GM12864 (cell line): ENCODE results near the gene SORBS1.

Experiments used
- DNase-seq: peaks from one replicate; pipeline ENCODE4 v3.0.0-alpha.2; 2011; ENCODE audit warnings: low read depth
- H3K4me3 ChIP-seq: 2 replicates; pipeline ENCODE4 v1.5.1; 2011; ENCODE audit warnings: mild to moderate bottlenecking, low read depth, low read length, control low read depth
- TF ChIP-seq, protein P1 (sequence below): IDR thresholded peaks from 2 replicates; pipeline ENCODE4 v1.5.1; 2011; ENCODE audit warnings: low read depth, mild to moderate bottlenecking, moderate library complexity, low read length, control low read depth, inconsistent platforms; ENCODE audit errors: missing control alignments

Gene SORBS1

DNA sequence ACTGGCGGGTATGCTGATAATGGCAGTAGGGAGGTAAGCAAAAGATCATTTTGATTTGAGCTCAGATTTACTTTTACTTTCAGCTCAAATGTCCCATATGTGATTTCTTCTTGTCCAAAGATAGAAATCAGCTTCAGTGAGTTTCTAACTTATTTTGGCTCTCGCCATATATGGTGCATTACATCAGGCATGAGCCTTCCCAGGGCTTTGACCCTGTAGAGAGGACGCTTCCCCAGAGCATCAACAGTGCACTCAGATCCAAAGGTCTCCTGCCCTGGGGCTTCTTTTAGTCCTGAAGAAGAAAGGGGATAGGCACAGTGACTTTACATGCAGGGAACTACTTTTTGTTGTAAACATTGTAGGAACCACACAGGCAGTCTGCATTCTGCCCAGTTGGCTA, 141.8 kb downstream of the SORBS1 start:
- DNase-seq, result no peak
- TF ChIP-seq, protein P1, sequence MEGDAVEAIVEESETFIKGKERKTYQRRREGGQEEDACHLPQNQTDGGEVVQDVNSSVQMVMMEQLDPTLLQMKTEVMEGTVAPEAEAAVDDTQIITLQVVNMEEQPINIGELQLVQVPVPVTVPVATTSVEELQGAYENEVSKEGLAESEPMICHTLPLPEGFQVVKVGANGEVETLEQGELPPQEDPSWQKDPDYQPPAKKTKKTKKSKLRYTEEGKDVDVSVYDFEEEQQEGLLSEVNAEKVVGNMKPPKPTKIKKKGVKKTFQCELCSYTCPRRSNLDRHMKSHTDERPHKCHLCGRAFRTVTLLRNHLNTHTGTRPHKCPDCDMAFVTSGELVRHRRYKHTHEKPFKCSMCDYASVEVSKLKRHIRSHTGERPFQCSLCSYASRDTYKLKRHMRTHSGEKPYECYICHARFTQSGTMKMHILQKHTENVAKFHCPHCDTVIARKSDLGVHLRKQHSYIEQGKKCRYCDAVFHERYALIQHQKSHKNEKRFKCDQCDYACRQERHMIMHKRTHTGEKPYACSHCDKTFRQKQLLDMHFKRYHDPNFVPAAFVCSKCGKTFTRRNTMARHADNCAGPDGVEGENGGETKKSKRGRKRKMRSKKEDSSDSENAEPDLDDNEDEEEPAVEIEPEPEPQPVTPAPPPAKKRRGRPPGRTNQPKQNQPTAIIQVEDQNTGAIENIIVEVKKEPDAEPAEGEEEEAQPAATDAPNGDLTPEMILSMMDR, result no peak
- no peak overlapping the region for H3K4me3 ChIP-seq

DNA sequence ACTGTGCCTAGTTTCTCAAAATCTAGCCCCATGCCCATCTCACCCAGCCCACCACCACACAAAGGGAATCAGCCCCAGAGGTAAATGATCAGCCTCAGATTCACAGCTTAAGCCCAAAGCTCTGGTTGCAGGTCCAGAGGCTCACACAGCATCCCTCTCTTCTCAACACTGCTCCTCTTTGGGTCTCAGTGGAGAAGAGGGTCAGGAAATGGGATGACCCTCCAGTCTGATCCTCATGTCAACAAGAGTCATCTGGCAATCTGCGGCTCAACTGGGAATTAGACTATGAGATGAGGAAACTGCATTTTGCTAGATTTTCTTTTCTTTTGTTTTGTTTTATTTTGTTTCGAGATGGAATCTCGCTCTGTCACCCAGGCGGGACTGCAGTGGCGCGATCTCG, 144.2 kb downstream of the SORBS1 start:
- TF ChIP-seq, protein P1, result no peak
- DNase-seq, result no peak
- H3K4me3 ChIP-seq, result no peak overlapping the region

DNA sequence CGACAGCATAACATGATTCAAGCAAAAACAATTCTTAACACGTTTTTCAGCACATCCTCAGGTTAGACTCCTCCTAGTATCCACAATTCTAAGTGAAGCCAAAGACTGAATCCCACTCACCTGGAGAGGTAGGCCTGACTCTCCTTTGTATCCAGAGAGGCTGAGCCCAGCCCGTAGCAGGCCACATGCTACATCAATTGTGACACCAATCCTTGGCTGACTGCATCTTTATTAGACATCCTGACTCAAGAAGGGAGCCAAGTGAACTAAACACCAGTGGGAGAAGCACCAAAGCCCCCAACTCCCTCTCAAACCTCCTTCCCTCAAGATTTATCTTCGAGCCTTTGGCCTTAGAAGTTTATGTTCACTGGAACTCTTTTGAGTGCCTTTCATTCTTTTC, 144.9 kb downstream of the SORBS1 start:
- TF ChIP-seq, protein P1, result no peak
- DNase-seq, result no peak
- no peak overlapping the region for H3K4me3 ChIP-seq

DNA sequence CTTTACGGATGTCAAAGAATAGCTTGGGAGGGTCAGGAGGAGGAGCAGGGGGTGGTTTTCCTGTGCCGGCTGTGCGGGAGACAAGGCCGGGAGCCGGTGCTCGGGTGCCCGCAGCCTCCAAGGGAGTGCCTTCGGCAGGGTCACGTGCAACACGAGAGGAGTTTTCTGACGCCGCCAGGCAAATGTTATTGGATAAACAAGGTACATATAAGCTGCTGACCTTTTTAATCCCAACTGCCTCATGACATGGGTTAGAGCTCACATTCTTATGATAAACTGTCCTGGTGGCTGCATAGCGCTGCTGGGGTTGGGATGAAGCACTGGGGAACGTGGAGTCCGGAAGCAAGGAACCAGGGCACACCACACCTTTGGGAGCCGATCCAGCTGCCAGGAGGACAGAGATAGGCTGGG, 145.5 kb downstream of the SORBS1 start:
- no peak for DNase-seq
- no peak overlapping the region for H3K4me3 ChIP-seq
- TF ChIP-seq, protein P1, result no peak

DNA sequence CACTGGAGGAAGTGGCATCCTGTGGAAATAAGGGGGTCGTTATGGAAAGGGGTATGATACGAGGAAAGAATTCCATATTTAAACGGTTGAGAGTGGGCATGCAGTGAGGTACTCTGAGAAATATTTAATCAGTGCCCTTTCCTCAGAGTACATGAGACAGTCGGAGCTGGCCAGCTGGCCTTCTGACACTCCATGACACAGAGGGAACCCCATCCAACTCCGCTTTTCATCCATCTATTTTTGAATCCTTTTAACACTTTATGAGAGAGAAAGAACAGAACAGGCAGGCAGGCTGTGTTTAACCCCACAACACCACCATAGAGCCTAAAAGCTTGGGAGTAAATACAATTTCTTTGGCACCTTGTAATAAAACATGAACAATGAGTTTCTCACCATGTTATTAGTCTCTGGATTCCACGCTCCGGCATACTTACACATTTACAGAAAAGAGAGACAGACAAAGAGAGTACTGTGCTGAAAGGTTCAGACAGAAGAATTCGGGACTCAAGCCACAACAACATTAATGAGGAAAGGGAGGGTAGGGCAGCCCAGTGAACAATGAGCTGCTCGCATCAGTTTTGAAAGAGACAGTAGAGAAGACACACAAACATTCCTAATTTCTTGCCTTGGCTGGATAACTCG, 146.2 kb downstream of the SORBS1 start:
- no peak overlapping the region for H3K4me3 ChIP-seq
- DNase-seq, result no peak
- TF ChIP-seq, protein P1, result no peak

DNA sequence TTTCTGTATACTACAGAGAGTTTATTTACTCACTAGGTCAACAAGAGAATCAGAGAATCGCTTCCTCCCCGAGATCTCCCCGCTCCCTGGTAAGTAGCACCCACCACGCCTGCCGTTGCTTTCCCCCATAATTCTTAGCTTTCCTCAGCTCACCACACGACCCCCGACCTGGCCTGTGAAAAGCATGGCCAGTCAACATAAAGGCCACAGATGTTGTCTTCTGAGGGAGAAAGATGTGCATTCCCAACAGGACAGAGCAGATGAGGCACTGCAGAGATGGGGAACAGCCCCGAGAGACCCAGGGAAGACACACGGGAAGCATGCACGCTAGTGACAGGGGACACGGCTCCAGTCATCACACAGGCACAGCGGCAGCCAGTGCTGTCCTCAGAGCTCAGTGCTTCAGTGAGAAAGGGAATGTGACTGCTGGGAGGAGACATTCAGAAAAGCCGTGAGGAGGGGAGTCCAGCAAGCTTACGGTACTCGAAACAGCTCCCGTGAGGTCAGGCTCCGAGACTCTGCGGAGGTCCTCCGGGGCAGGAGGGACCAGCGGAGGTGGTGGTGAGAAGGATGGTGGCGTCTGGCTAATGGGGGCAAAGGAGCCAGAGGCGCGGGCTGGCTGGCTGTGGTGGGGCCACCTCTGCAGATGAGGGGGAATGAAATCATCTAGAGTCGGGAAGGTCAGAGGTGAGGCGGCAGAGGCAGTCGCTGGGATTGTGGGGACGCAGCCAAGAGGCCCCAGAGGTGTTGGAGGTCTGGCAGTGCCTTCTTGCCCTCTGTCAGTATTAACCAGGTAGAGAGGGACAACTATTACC, 146.9 kb downstream of the SORBS1 start:
- TF ChIP-seq, protein P1, result no peak
- H3K4me3 ChIP-seq, result no peak overlapping the region
- DNase-seq, result no peak
